ENCODE measurements around the gene ADSL. TPM values are rescaled to one million over a fixed set of nuclear protein-coding genes. Genes with fewer than 3 reads are reported as not detected.

ADSL gene
- total and polyA plus RNA-seq, 2 of the 8 experiments (the other 6 are each of a cell fraction or from before 2014, with no cell fraction given) = 197 to 218 TPM

GRCh38 chr22:40346185-40347118 is at the start of gene ADSL (continued):
- TF ChIP-seq CHD7 (IDR thresholded peaks at IDR 0.05; ENCODE audit: insufficient replicate concordance, low read length) (no peak), ZNF274 (IDR thresholded peaks at IDR 0.05; ENCODE audit: borderline replicate concordance, extremely low read depth, low read length) (no peak), RBBP5 (IDR thresholded peaks at IDR 0.05; ENCODE audit: borderline replicate concordance, low read depth, low read length) (peak; percentile 95), POLR2A (IDR thresholded peaks at IDR 0.05; ENCODE audit: control extremely low read depth in 1 of 2, low read depth in 2 of 2, low read length in 2 of 2) (peak; percentile 89 to 99), GABPA (IDR thresholded peaks at IDR 0.05; ENCODE audit: borderline replicate concordance, insufficient read depth, low read length) (peak; percentile 95), CHD1 (IDR thresholded peaks at IDR 0.05; ENCODE audit: low read depth, low read length) (no peak), RXRA (IDR thresholded peaks at IDR 0.05; ENCODE audit: insufficient read depth, low read depth, low read length) (no peak), PHF8 (conservative IDR thresholded peaks at IDR 0.05; ENCODE audit: low read depth, low read length) (peak; percentile 99)
- TF ChIP-seq, protein P1, sequence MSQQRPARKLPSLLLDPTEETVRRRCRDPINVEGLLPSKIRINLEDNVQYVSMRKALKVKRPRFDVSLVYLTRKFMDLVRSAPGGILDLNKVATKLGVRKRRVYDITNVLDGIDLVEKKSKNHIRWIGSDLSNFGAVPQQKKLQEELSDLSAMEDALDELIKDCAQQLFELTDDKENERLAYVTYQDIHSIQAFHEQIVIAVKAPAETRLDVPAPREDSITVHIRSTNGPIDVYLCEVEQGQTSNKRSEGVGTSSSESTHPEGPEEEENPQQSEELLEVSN (IDR thresholded peaks at IDR 0.05) = peak; percentile 78

All from H1 (cell line).